H1 (cell line): ENCODE results near the gene TBX4. TPM values are rescaled to one million over a fixed set of nuclear protein-coding genes. Genes with fewer than 3 reads are reported as not detected.

Experiments used
- CTCF ChIA-PET: fragments of 300-600 bp; sonication (Branson Sonifier 250); formaldehyde crosslinking; loops from one replicate; lab custom pipeline; 2021; ENCODE audit not compliant: partially characterized antibody; lab: Charles Lee
- POLR2A ChIA-PET: fragments of 300-600 bp; sonication (Branson Sonifier 250); formaldehyde crosslinking; loops from one replicate; lab custom pipeline; 2021; ENCODE audit warnings: inconsistent platforms; ENCODE audit not compliant: partially characterized antibody; lab: Charles Lee
- DNase-seq, 2 experiments: peaks; one replicate each; pipeline versions ENCODE4 v3.0.0 to v3.0.0-alpha.2; 2010 to 2022; ENCODE audit warnings: low spot score in 2 of 2, low read depth in 1 of 2, mixed read lengths in 1 of 2
- FAIRE-seq: peaks from 2 replicates; lab custom pipeline; 2011; peaks lifted over from hg19 to GRCh38; lab: Jason Lieb, UNC
- H2AFZ ChIP-seq: 2 replicates; pipeline ENCODE4 v1.8.1; 2012; ENCODE audit warnings: low read length, inconsistent platforms
- H2AK5ac ChIP-seq: 2 replicates; pipeline ENCODE4 v1.6.1; 2013; ENCODE audit warnings: low read depth, low read length
- H2BK120ac ChIP-seq: replicated peaks from 2 replicates; pipeline ENCODE3; 2013; ENCODE audit warnings: low read depth, low read length, inconsistent platforms
- H2BK12ac ChIP-seq: 2 replicates; pipeline ENCODE4 v1.6.1; 2013; ENCODE audit warnings: low read depth, low read length
- H2BK15ac ChIP-seq: 2 replicates; pipeline ENCODE4 v1.6.1; 2013; ENCODE audit warnings: low read length
- H2BK20ac ChIP-seq: 2 replicates; pipeline ENCODE4 v1.6.1; 2013; ENCODE audit warnings: low read length
- H2BK5ac ChIP-seq: 2 replicates; pipeline ENCODE4 v1.6.1; 2013; ENCODE audit warnings: low read depth, low read length
- H3K14ac ChIP-seq: 2 replicates; pipeline ENCODE4 v1.6.1; 2013; ENCODE audit warnings: inconsistent platforms; ENCODE audit not compliant: insufficient read length
- H3K18ac ChIP-seq: 2 replicates; pipeline ENCODE4 v1.6.1; 2013; ENCODE audit warnings: low read length; ENCODE audit errors: extremely low read depth
- H3K23ac ChIP-seq: 2 replicates; pipeline ENCODE4 v1.6.1; 2013; ENCODE audit warnings: inconsistent platforms; ENCODE audit not compliant: insufficient read length
- H3K23me2 ChIP-seq: 2 replicates; pipeline ENCODE4 v1.6.1; 2013; ENCODE audit warnings: low read depth, low read length
- H3K27ac ChIP-seq: 2 replicates; pipeline ENCODE4 v1.6.1; 2011; ENCODE audit warnings: low read depth, low read length, inconsistent platforms
- H3K27me3 ChIP-seq, 4 experiments: replicated peaks in 1 of 4; 1 replicate in 1 of 4; 2 replicates in 3 of 4; pipeline versions ENCODE4 v1.6.1 to v1.8.1; 2011 to 2013; ENCODE audit warnings: low read length in 3 of 4, mild to moderate bottlenecking in 3 of 4, inconsistent platforms in 2 of 4, mixed read lengths in 2 of 4, moderate library complexity in 1 of 4; ENCODE audit not compliant: control insufficient read depth in 3 of 4, insufficient read depth in 3 of 4; ENCODE audit errors: extremely low read depth in 1 of 4
- H3K36me3 ChIP-seq, 4 experiments: 2 replicates each; pipeline versions ENCODE4 v1.6.1 to v1.8.1; 2011 to 2013; ENCODE audit warnings: mild to moderate bottlenecking in 4 of 4, low read length in 3 of 4, moderate library complexity in 2 of 4, control low read depth in 1 of 4, inconsistent platforms in 1 of 4; ENCODE audit not compliant: insufficient read depth in 4 of 4, control insufficient read depth in 2 of 4
- H3K4ac ChIP-seq: replicated peaks from 2 replicates; pipeline ENCODE3; 2013; ENCODE audit warnings: low read length, low read depth, mixed read lengths, inconsistent platforms; ENCODE audit not compliant: insufficient read length
- H3K4me1 ChIP-seq, 4 experiments: replicated peaks in 1 of 4; 1 replicate in 1 of 4; 2 replicates in 3 of 4; pipeline versions ENCODE4 v1.6.1 to v1.8.1; 2011 to 2013; ENCODE audit warnings: low read length in 3 of 4, inconsistent platforms in 2 of 4, mixed read lengths in 1 of 4; ENCODE audit not compliant: insufficient read depth in 4 of 4, control insufficient read depth in 3 of 4
- H3K4me2 ChIP-seq, 2 experiments: 2 replicates each; pipeline versions ENCODE4 v1.6.1 to v1.8.1; 2011 to 2013; ENCODE audit warnings: low read depth in 2 of 2, low read length in 2 of 2, control low read depth in 1 of 2, inconsistent platforms in 1 of 2, mild to moderate bottlenecking in 1 of 2; ENCODE audit not compliant: insufficient read depth in 1 of 2
- H3K4me3 ChIP-seq, 4 experiments: fragments of 200-600, 300-600 bp in 1 of 4; sonication (generic), shearing (Covaris generic), sonication (Bioruptor Twin) in 1 of 4; 2 replicates each; pipeline versions ENCODE4 v1.5.1 to v1.8.1; 2011 to 2016; ENCODE audit warnings: low read length in 4 of 4, low read depth in 3 of 4, control low read depth in 2 of 4, inconsistent platforms in 2 of 4, mild to moderate bottlenecking in 2 of 4, mixed read lengths in 1 of 4, moderate library complexity in 1 of 4; ENCODE audit not compliant: insufficient read depth in 2 of 4; ENCODE audit errors: extremely low read depth in 1 of 4
- H3K56ac ChIP-seq: replicated peaks from 2 replicates; pipeline ENCODE3; 2013; ENCODE audit warnings: low read depth, mild to moderate bottlenecking, mixed read lengths, low read length, inconsistent platforms; ENCODE audit not compliant: insufficient read length
- H3K79me1 ChIP-seq: 2 replicates; pipeline ENCODE4 v1.6.1; 2013; ENCODE audit warnings: low read depth, low read length, control low read depth
- H3K79me2 ChIP-seq, 2 experiments: 2 replicates each; pipeline versions ENCODE4 v1.6.1 to v1.8.1; 2012 to 2013; ENCODE audit warnings: low read length in 2 of 2, mild to moderate bottlenecking in 2 of 2, inconsistent platforms in 1 of 2; ENCODE audit not compliant: insufficient read depth in 2 of 2, control insufficient read depth in 1 of 2
- H3K9ac ChIP-seq, 4 experiments: replicated peaks in 1 of 4; 1 replicate in 1 of 4; 2 replicates in 3 of 4; pipeline versions ENCODE4 v1.6.1 to v1.8.1; 2011 to 2013; ENCODE audit warnings: low read depth in 3 of 4, low read length in 3 of 4, control low read depth in 2 of 4, mild to moderate bottlenecking in 2 of 4, moderate library complexity in 2 of 4, inconsistent platforms in 1 of 4; ENCODE audit errors: extremely low read depth in 1 of 4
- H3K9me3 ChIP-seq, 2 experiments: 2 replicates each; pipeline versions ENCODE4 v1.6.1 to v1.8.1; 2012 to 2013; ENCODE audit warnings: mild to moderate bottlenecking in 2 of 2, moderate library complexity in 2 of 2, control low read depth in 1 of 2, inconsistent platforms in 1 of 2, low read depth in 1 of 2, low read length in 1 of 2, mixed read lengths in 1 of 2; ENCODE audit not compliant: insufficient read depth in 2 of 2
- H4K20me1 ChIP-seq, 2 experiments: replicated peaks in 1 of 2; 2 replicates each; pipeline versions ENCODE3 to v1.8.1; 2011 to 2013; ENCODE audit warnings: inconsistent platforms in 2 of 2, low read length in 2 of 2, mild to moderate bottlenecking in 1 of 2; ENCODE audit not compliant: insufficient read depth in 2 of 2, control insufficient read depth in 1 of 2
- H4K5ac ChIP-seq: 2 replicates; pipeline ENCODE4 v1.6.1; 2013; ENCODE audit warnings: low read length, low read depth, mixed read lengths, inconsistent platforms; ENCODE audit not compliant: insufficient read length
- H4K8ac ChIP-seq: 2 replicates; pipeline ENCODE4 v1.8.0; 2013; ENCODE audit warnings: mild to moderate bottlenecking, moderate library complexity, low read length, inconsistent platforms; ENCODE audit not compliant: insufficient read depth; ENCODE audit errors: extremely low read depth
- H4K91ac ChIP-seq: replicated peaks from 2 replicates; pipeline ENCODE3; 2013; ENCODE audit warnings: low read length, mixed read lengths, inconsistent platforms; ENCODE audit not compliant: insufficient read length
- CBX5 ChIP-seq: fragments of 300-800, 300-1000 bp; sonication (generic); IDR thresholded peaks from 2 replicates; pipeline ENCODE4 v1.7.1; 2016; ENCODE audit warnings: antibody characterized with exemption, low read length, low read depth
- CEBPB ChIP-seq: IDR thresholded peaks from 2 replicates; pipeline ENCODE4 v1.6.1; 2012; ENCODE audit warnings: low read depth, low read length
- CREB1 ChIP-seq: IDR thresholded peaks from 2 replicates; pipeline ENCODE4 v1.6.1; 2012; ENCODE audit warnings: inconsistent platforms
- HDAC6 ChIP-seq: IDR thresholded peaks from one replicate; pipeline ENCODE4 v1.7.1; 2012; ENCODE audit warnings: low read depth, mild to moderate bottlenecking, inconsistent platforms, low read length, moderate library complexity
- JUN ChIP-seq: IDR thresholded peaks from 2 replicates; pipeline ENCODE4 v1.6.1; 2011; ENCODE audit warnings: low read depth, mild to moderate bottlenecking, improper control_type of control experiment, low read length
- POU5F1 ChIP-seq: IDR thresholded peaks from 2 replicates; pipeline ENCODE4 v1.6.1; 2011; ENCODE audit warnings: low read depth, mild to moderate bottlenecking, low read length, moderate library complexity
- SP4 ChIP-seq: IDR thresholded peaks from 2 replicates; pipeline ENCODE4 v1.6.1; 2012; ENCODE audit warnings: low read length, inconsistent platforms
- WGBS, 2 experiments: shearing (Covaris generic) in 1 of 2; methylation state at CpG; one replicate each; pipeline versions ENCODE4 v1.1.6 to v1.1.7; 2013 to 2015; ENCODE audit warnings: low lambda C conversion rate in 2 of 2, mixed read lengths in 2 of 2, inconsistent platforms in 1 of 2, low coverage in 1 of 2, missing lambda C conversion rate in 1 of 2; ENCODE audit not compliant: insufficient replicate concordance in 2 of 2, insufficient coverage in 1 of 2, insufficient read length in 1 of 2; ENCODE audit errors: extremely low coverage in 1 of 2, missing lambda C conversion rate in 1 of 2; 5-methylcytosine and 5-hydroxymethylcytosine counted together
- polyA plus RNA-seq, 7 experiments: library from polyadenylated mRNA; depleted of rRNA in 3 of 7; stranded (reverse) in 5 of 7; unstranded in 2 of 7; fragments of >200 nt in 5 of 7; fragments of 200-250 nt in 2 of 7; gene quantifications; 1 replicate in 5 of 7; 2 replicates in 1 of 7; 4 replicates in 1 of 7; pipeline versions ENCODE4 v1.2.1 to v1.2.3, GENCODE V29; 2011 to 2013; ENCODE audit warnings: missing spikeins in 2 of 7, mixed read lengths in 2 of 7
- total RNA-seq: library from RNA; stranded (reverse); fragmentation: NEBNext Ultra II Directional; extraction: Animal tissue kit (Norgen Biotek cat#: 25700); gene quantifications from 2 replicates; pipeline ENCODE4 v1.2.1, GENCODE V29; 2021

Gene TBX4
- total and polyA plus RNA-seq, 2 of the 8 experiments (the other 6 are each of a cell fraction or from before 2014, with no cell fraction given), result 0.02 TPM; not detected in 1

DNA sequence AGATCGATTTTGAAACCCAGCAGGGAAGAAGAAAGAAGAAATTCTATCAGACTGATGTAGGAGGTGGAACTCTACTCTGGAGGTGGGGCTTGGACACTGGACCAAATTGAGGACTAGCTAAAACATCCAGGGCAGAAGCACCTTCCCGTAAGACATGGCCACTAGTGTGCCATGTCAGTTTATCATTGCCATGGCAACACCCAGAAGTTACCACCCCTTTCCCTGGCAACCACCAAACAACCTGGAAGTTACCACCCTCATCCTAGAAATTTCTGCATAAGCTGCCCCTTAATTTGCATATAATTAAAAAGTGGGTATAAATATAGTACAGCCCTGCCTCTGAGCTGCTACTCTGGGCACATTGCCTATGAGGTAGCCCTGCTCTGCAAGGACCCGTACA, 72.1 kb downstream of the TBX4 start:
- no peak overlapping the region for H2BK5ac ChIP-seq

More for the DNA sequence above, 72.1 kb downstream of the TBX4 start:
- Histone ChIP-seq H3K4me3 (no peak overlapping the region), H3K36me3 (no peaks in the 10 kb centered on the region), H2BK15ac (no peak overlapping the region), H3K14ac (no peak overlapping the region), H3K79me2 (no peaks in the 10 kb centered on the region), H2AK5ac (no peak overlapping the region), H2BK12ac (no peak overlapping the region), H3K9ac (no peak overlapping the region), H3K56ac (no peak overlapping the region), H3K9me3 (no peaks in the 10 kb centered on the region)
- no peak for FAIRE-seq
- 90% methylated on average over 3 of the region's 3 CpGs; no CpG with 5 or more reads in 1 of the 2 experiments for WGBS, 2 experiments
- no peak for TF ChIP-seq CREB1
- TF ChIP-seq CBX5, result no peak
- no peak for TF ChIP-seq POU5F1
- TF ChIP-seq HDAC6, result no peak
- TF ChIP-seq CEBPB, result no peak
- no peak for TF ChIP-seq SP4
- no peak for TF ChIP-seq JUN
- TF ChIP-seq, all 59 proteins: peak for 0
- no peak overlapping the region for H4K8ac ChIP-seq
- no peak overlapping the region for H4K5ac ChIP-seq
- H3K4me1 ChIP-seq, result no peaks in the 10 kb centered on the region
- no peaks in the 10 kb centered on the region for H3K27me3 ChIP-seq
- ChIA-PET CTCF (interaction anchor here (0.8 to 1.1 kb wide), 3 partner anchors 10 to 107 kb away, joined by 3 read pairs; no protein-coding TSS in a partner anchor), POLR2A (no interaction called here)
- H3K23ac ChIP-seq, result no peak overlapping the region
- H3K18ac ChIP-seq, result no peak overlapping the region
- H3K79me1 ChIP-seq, result no peaks in the 10 kb centered on the region
- H3K23me2 ChIP-seq, result no peaks in the 10 kb centered on the region
- no peak overlapping the region for H2BK120ac ChIP-seq
- DNase-seq, result no peak
- no peaks in the 10 kb centered on the region for H4K20me1 ChIP-seq
- no peak overlapping the region for H3K4ac ChIP-seq
- no peak overlapping the region for H3K27ac ChIP-seq
- no peak overlapping the region for H3K4me2 ChIP-seq
- no peak overlapping the region for H2BK20ac ChIP-seq
- no peak overlapping the region for H2AFZ ChIP-seq
- H4K91ac ChIP-seq, result no peak overlapping the region
